GM21723 (cell line): ENCODE measurements around the gene SYNGAP1.

Source experiments
- ATAC-seq: cut with Tn5 transposase; IDR thresholded peaks from one replicate; pipeline ENCODE4 v1.9.1; 2021; ENCODE audit warnings: mild to moderate bottlenecking, moderate library complexity; ENCODE audit not compliant: unreplicated experiment

Gene SYNGAP1

DNA sequence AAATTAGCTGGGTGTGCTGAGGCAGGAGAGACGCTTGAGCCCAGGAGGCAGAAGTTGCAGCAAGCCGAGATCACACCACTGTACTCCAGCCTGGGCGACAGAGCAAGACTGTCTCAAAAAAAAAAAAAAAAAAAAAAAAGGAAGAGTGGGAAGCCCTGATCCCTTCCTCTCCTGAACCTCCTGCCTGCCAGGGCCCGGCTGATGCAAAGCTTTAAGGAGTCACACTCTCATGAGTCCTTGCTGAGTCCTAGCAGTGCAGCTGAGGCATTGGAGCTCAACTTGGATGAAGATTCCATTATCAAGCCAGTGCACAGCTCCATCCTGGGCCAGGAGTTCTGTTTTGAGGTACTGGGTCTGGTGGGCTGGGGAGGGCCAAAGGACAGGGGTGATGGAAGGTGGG is 15.1 kb downstream of the SYNGAP1 start:
- ATAC-seq = no peak

DNA sequence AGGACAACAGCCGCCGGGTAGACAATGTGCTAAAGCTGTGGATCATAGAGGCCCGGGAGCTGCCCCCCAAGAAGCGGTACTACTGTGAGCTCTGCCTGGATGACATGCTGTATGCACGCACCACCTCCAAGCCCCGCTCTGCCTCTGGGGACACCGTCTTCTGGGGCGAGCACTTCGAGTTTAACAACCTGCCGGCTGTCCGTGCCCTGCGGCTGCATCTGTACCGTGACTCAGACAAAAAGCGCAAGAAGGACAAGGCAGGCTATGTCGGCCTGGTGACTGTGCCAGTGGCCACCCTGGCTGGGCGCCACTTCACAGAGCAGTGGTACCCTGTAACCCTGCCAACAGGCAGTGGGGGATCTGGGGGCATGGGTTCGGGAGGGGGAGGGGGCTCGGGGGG is 17.8 kb downstream of the SYNGAP1 start:
- ATAC-seq = no peak

DNA sequence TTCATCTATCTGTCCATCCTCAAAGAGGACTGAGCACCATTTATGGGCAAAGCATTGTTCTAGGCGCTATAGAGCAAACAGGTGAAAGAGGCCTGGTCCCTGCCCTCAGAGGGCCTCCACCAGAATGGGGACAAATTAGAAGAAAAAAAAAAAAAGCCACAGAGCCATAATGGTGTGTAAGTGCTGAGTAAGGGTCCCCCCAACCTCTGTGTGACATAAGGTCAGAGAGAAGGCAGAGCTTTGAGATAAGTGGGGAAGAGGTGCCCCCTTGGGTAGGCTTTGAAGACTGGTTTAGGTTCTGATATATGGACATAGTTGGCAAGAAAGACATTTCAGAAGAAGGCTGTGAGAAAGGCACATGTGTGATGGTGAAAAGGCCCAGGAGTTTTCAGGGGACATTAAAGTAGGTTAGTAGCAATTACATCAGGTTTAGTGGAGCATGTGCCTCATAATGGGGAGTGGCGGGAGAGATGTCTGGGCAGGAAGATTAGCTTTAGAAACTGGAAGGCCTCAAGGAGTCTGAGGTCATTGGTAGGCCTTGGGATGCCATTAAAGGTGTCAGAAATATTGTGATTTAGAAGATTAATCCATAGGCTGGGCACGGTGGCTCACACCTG is 19.2 kb downstream of the SYNGAP1 start:
- ATAC-seq = no peak

DNA sequence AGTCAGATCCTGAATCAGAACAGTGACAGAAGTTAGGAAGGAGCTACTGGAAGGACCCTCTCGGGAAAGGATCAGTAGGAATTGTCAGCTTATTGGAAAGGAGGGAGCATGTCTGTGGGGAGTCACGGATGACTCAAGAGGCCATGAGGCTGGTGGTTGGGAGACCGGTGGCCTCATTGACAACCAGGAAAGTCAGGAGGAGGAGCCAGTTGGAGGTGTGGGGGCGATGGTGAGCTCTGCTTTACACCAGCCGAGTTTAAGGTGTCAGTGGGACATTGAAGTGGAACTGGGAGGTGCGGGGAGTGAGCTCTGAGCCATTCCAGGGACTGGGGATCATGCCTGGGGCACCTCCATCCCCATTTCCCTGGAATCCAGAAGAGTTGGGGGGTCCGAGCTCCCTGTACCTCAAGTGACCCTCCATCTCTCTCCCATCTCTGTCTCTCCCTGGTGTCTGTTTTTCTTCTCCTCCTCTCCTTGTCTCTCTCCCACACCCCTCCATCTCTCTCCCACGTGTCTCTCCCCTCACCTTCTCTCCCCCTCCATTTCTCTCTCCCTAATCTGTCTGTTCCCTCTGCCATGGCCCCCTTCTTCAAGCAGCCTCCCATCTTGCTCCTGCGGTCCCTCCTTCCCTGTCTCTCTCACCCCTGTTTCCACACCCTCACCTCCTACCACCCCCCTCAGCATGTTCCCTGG is 20.2 kb downstream of the SYNGAP1 start:
- ATAC-seq = no peak

DNA sequence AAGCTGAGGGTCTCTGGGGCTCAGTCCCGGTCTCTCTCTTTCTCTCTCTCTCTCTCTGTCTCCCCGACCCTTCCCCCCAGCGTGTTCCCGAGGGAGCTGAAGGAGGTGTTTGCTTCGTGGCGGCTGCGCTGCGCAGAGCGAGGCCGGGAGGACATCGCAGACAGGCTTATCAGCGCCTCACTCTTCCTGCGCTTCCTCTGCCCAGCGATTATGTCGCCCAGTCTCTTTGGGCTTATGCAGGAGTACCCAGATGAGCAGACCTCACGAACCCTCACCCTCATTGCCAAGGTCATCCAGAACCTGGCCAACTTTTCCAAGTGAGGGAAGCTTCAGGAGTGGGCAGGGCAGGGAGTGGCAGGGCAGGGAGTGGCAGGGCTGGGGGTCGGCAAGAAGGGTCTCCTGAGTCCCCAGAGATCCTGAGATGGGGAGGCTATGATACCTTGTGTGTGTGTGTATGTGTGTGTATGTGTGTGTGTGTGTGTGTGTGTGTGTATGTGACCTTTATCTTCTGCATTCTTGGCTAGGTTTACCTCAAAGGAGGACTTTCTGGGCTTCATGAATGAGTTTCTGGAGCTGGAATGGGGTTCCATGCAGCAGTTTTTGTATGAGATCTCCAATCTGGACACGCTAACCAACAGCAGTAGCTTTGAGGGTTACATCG is 20.9 kb downstream of the SYNGAP1 start:
- ATAC-seq = no peak

DNA sequence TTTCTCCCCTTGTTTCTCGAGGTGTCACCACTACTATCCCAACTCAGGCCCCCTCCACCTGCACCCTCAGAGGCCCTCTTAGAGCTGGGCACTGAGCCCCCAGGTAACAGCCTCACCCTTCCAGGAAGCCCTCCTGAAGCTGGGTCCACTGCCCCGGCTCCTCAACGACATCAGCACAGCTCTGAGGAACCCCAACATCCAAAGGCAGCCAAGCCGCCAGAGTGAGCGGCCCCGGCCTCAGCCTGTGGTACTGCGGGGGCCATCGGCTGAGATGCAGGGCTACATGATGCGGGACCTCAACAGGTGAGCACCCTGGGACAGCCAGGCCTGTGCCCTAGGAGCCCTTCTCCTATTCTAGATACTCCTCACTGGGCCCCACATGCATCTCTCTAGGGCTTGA is 21.6 kb downstream of the SYNGAP1 start:
- no peak for ATAC-seq

DNA sequence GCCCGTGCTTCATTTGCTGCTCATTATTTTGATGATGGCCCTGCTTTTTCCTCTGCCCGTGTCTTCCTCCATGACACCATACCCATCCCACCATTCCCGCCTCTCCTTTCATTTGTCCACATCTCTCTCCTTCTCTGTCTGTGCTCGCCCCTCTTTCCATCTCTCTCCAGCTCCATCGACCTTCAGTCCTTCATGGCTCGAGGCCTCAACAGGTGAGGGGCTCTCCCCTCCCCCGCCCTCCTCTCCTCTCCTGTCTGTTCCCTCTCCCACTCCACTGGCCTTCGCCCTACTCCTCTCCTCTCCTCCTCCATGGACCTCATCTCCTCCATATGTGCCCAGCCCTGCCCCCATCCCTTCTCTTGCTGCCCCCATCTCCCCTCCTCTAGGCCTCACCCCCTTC is 22.4 kb downstream of the SYNGAP1 start:
- ATAC-seq = no peak

DNA sequence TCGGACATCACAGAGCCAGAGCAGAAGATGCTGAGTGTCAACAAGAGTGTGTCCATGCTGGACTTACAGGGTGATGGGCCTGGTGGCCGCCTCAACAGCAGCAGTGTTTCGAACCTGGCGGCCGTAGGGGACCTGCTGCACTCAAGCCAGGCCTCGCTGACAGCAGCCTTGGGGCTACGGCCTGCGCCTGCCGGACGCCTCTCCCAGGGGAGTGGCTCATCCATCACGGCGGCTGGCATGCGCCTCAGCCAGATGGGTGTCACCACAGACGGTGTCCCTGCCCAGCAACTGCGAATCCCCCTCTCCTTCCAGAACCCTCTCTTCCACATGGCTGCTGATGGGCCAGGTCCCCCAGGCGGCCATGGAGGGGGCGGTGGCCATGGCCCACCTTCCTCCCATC is 23.2 kb downstream of the SYNGAP1 start:
- no peak for ATAC-seq

DNA sequence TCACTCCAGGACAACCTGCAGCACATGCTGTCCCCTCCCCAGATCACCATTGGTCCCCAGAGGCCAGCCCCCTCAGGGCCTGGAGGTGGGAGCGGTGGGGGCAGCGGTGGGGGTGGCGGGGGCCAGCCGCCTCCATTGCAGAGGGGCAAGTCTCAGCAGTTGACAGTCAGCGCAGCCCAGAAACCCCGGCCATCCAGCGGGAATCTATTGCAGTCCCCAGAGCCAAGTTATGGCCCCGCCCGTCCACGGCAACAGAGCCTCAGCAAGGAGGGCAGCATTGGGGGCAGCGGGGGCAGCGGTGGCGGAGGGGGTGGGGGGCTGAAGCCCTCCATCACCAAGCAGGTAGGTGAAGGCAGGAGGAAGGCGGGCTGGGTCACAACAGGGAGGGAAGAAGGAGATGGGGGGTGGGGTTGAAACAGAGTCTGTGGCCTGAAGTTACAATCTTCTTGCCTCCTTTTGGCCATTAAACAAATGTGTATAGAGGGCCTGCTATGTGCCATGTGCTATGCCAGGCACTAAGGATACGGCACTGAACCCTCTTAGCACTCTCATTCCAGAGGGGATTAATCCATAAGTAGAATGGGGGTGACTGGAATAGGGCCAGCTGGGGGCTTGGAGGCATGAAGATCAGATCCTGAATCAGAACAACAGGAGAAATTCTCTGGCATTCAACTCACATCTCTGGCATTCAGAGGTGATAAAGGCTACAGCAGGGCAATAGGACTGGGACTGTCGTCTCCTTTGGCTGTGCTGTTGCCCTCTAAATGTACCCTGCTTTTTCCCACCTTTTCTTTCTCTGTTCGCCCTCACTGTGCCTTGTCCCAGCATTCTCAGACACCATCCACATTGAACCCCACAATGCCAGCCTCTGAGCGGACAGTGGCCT is 24.0 kb downstream of the SYNGAP1 start:
- ATAC-seq = no peak

DNA sequence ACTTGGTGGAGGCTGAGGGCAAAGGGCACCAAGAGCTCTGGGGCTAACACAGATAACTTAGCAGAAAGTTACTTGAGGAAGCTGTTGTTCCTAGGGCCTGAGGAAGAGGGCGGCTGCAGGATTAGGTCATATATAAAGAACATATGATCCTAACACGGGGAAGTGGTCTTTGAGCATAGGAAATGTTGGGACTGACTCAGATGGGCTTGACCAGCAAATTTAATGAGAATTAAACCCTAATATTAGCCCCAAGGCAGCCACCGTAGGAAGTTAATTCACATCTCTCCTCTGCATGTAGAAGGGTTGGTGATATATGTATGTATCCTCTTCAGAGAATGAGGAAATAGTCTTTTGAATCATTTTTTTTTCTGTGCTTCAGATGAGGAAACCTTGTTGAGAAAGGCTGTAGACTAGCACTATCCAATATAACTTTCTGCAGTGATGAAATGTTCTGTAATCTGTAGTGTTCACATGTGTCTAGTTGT is 25.3 kb downstream of the SYNGAP1 start:
- ATAC-seq = no peak

DNA sequence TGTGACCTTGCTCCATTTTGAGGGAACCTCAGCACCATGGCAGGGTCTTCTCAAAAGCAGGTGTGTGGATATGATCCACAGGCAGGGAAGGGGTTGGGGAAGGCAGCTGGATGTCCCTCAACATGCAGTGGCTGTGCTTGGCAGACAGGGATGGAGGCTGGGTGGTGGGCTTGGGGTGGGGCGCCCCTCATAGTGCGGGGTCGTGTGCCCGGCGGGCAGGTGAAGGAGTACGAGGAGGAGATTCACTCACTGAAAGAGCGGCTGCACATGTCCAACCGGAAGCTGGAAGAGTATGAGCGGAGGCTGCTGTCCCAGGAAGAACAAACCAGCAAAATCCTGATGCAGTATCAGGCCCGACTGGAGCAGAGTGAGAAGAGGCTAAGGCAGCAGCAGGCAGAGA is 26.5 kb downstream of the SYNGAP1 start:
- no peak for ATAC-seq

DNA sequence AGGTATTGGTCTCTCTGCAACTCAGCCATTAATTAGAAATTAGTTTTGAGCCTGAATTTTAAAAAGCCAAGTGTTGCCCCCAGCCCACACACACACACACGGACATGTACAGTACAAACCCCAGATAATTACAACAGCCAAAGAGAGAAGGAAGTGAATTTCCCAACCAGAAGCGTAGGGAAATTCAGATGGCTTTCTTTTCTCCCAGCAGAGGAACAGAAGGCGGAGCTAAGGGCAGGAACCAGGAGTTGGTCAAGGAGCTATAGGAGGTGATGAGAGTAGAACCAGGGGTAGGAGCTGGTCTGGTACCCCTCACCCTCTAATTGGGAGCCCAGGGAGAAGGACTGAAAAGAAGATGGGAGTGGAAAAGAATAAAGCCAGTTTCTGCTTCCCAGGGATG is 30.6 kb downstream of the SYNGAP1 start:
- no peak for ATAC-seq

DNA sequence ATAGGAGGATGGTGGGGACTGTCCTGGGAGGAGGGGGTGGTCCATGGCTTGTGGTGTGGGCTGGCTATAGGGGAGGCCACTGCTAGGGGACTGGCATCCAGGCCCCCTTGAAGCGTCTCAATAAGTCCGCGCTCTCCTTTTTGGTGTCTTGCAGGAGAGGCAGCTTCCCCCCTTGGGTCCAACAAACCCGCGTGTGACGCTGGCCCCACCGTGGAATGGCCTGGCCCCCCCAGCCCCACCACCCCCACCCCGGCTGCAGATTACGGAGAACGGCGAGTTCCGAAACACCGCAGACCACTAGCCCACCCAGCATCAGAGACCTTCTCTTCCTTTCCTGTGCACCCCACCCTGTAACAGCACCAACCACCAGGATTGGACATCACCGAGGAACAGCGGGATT is 31.7 kb downstream of the SYNGAP1 start:
- no peak for ATAC-seq

DNA sequence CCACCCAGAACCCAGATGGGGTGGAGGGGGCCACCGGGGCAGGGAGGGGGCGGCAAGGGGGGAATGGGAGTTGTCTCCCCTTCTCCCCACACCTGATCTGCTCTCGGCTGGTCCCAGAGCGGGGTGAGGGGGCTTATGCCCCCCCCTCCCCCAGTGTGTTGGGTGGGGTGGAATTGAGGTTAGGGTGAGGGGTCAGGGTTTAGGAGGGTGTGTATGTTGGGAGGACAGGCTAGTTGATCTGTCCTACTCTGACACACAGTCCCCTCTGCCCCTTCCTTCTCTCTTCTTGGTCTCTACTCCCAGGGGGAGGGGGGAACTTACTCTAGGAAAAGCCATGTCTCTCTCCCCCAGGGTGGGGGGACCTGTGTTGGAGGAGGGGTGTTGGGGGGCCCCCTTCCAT is 32.6 kb downstream of the SYNGAP1 start:
- ATAC-seq = no peak

DNA sequence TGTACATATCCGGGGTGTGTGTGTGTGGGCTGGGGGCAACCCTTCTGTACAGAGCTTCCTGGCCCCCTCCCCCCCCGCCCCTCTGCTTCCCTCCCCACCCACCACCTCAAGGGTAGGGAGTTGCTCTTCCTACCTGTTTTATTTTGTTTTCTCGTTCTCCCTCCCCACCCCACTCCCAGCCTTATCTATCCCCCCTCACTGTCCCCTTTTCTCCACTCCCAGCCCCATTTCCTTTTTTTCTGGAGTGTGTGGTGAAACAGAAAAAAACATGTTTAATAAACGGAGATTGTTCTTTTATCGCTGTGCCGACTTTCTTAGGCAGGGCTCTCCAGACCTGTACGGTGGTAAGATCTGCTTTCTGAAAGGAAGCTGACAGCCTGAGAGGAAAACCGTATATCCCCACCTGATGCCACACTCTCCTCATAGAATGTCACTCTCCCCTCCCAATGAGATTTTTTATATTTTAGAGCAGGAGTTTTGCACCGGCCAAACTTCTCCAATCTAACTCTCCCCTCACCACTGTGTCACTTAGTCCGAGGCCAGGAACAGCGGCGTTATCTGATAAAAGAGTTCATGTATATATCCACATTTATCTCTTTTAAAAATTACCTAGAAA is 33.6 kb downstream of the SYNGAP1 start:
- ATAC-seq = no peak

DNA sequence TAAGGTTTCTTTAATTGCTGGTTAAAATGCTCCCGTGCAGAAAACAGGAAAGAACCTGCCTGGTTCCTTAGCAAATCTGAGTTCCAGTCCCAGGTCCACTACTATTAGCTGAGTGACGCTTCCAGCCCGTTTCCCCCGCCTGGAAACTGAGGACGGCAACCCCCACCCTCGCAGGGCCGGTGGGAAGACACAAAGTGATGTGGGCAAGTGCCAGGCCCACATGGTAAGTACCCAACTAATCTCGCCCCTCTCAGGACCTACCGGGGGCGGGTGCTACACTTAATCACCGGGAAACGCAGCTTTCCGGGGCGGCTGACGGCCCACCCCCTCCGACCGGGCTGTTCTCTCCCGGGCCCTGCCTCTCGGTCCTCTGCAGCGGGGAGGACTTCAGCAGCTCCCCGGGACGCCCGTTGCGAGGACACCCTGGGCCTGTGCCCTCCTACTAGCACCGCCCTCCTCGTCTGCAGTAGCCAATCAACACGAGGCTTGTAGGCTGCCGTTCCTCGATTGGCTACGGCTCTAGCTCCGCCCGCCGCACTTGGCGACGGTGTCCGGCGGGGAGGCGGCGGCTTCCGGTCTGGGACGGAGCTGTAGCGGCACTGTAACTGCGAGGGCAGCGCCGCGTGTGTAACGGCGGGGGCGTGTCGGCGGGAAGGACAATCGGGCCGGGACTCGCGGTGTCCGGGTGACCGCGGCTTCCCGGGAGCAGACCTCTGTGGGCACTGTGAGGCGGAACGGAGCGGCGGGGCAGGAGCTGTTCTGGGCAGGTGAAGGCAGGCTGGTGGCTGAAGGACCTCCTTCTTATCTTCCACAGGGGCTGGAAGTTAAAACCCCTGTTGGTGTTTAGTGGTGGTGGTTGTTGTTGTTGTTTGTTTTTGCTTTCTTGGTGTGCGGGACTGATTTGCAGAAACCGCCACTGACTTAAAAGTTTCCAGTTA is 34.4 kb downstream of the SYNGAP1 start, which contains the start of gene ZBTB9:
ZBTB9 (plus strand) TSS at position 568 of the 938 bp plus-strand sequence. CDS start 525 bp downstream, outside the sequence.
- ATAC-seq = peak; percentile 96

DNA sequence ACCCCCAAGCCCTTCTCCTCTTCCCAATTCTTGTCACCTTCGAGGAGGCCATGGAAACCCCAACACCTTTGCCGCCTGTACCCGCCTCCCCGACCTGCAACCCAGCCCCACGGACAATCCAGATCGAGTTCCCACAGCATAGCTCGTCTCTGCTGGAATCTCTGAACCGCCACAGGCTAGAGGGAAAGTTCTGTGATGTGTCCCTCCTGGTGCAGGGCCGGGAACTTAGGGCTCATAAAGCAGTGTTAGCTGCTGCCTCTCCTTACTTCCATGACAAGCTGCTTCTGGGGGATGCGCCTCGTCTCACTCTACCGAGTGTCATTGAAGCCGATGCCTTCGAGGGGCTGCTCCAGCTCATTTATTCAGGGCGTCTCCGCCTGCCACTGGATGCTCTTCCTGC is 35.2 kb downstream of the SYNGAP1 start:
- ATAC-seq = no peak

DNA sequence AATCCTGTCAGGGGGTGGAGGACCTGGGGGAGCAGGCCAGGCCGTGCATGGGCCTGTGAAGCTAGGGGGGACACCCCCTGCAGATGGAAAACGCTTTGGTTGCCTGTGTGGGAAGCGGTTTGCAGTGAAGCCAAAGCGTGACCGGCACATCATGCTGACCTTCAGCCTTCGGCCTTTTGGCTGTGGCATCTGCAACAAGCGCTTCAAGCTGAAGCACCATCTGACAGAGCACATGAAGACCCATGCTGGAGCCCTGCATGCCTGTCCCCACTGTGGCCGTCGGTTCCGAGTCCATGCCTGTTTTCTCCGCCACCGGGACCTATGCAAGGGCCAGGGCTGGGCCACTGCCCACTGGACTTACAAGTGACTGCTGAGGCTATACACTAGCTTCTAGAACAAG is 36.3 kb downstream of the SYNGAP1 start:
- ATAC-seq = no peak

DNA sequence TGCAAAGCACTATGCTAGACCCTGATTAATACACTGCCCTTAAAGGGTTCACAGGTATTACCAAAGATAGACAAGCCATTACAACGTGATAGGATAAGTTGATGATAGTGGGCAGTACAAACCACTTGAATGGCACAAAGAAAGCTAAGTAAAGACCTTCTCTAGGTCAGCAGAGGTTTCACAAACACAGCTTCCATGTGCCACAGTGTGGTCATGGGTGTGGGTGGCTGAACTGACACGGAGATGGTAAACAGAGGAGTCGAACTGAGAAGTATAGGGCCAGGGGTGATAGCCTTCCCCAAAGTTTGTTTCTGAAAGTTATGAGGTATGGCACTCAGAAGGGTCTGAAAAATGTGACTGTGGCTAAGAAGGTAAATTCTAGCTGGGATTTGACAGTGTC is 38.8 kb downstream of the SYNGAP1 start:
- no peak for ATAC-seq

DNA sequence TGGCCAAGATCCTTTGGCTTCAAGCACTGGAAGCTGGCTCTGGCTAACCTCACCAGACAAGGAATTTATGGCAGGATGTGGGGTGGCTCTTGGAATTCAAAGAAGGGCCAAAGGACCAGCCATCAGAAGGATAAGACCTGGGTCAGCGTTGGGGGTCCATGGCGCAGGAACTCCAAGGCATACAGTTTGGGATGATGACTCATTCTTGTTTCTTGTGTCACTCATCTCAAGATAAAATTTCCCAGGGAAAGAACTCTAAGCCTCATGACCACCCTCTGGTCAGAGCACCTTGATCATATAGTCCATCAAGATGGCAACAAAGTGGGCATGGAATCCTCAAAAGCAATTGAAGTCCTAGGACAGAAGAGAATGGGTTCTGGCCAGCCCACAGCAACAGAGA is 39.4 kb downstream of the SYNGAP1 start:
- ATAC-seq = no peak
